ENCODE data around the gene ETV7. TPM values are rescaled to one million over a fixed set of nuclear protein-coding genes. Genes with fewer than 3 reads are reported as not detected.

ETV7 gene
- total RNA-seq, 1 donor from 2014 or later: not detected

- Mint-ChIP-seq H3K27me3 (ENCODE audit: unreplicated experiment) (no peaks in the 10 kb centered on the region), H3K4me1 (ENCODE audit: unreplicated experiment) (peaks cover 8% of the 10 kb centered on the region), H3K36me3 (ENCODE audit: low read depth, unreplicated experiment) (peaks cover 3% of the 10 kb centered on the region), H3K27ac (ENCODE audit: unreplicated experiment) (no peak overlapping the region), H3K4me3 (ENCODE audit: unreplicated experiment) (no peak overlapping the region), H3K9me3 (ENCODE audit: unreplicated experiment) (no peaks in the 10 kb centered on the region)
- no peak for DNase-seq (ENCODE audit: low spot score)
- TF ChIP-seq CTCF (IDR thresholded peaks at IDR 0.05; ENCODE audit: unreplicated experiment): no peak
Observed at GRCh38 chr6:36361071-36361470, 26.4 kb downstream of the ETV7 start.

GRCh38 chr6:36360241-36361054 lies 27.0 kb downstream of the ETV7 start:
- peaks cover 3% of the 10 kb centered on the region for H3K36me3 Mint-ChIP-seq (ENCODE audit: low read depth, unreplicated experiment)
- H3K27ac Mint-ChIP-seq (ENCODE audit: unreplicated experiment): no peak overlapping the region
- H3K9me3 Mint-ChIP-seq (ENCODE audit: unreplicated experiment): no peaks in the 10 kb centered on the region
- H3K27me3 Mint-ChIP-seq (ENCODE audit: unreplicated experiment): no peaks in the 10 kb centered on the region
- TF ChIP-seq CTCF (IDR thresholded peaks at IDR 0.05; ENCODE audit: unreplicated experiment): peak; percentile 79
- no peak overlapping the region for H3K4me3 Mint-ChIP-seq (ENCODE audit: unreplicated experiment)
- peak; percentile 80 for DNase-seq (ENCODE audit: low spot score)
- H3K4me1 Mint-ChIP-seq (ENCODE audit: unreplicated experiment): peaks cover 8% of the 10 kb centered on the region

GRCh38 chr6:36358226-36358915 lies 29.1 kb downstream of the ETV7 start:
- Mint-ChIP-seq H3K27me3 (ENCODE audit: unreplicated experiment) (no peaks in the 10 kb centered on the region), H3K36me3 (ENCODE audit: low read depth, unreplicated experiment) (peaks cover 3% of the 10 kb centered on the region), H3K27ac (ENCODE audit: unreplicated experiment) (no peak overlapping the region), H3K4me1 (ENCODE audit: unreplicated experiment) (peaks cover 5% of the 10 kb centered on the region), H3K4me3 (ENCODE audit: unreplicated experiment) (no peak overlapping the region), H3K9me3 (ENCODE audit: unreplicated experiment) (no peaks in the 10 kb centered on the region)
- no peak for TF ChIP-seq CTCF (IDR thresholded peaks at IDR 0.05; ENCODE audit: unreplicated experiment)
- no peak for DNase-seq (ENCODE audit: low spot score)

GRCh38 chr6:36357872-36358225 lies 29.6 kb downstream of the ETV7 start:
- Mint-ChIP-seq H3K27me3 (ENCODE audit: unreplicated experiment) (no peaks in the 10 kb centered on the region), H3K4me1 (ENCODE audit: unreplicated experiment) (peaks cover 5% of the 10 kb centered on the region), H3K27ac (ENCODE audit: unreplicated experiment) (no peak overlapping the region), H3K9me3 (ENCODE audit: unreplicated experiment) (no peaks in the 10 kb centered on the region), H3K4me3 (ENCODE audit: unreplicated experiment) (no peak overlapping the region), H3K36me3 (ENCODE audit: low read depth, unreplicated experiment) (no peaks in the 10 kb centered on the region)
- no peak for TF ChIP-seq CTCF (IDR thresholded peaks at IDR 0.05; ENCODE audit: unreplicated experiment)
- DNase-seq (ENCODE audit: low spot score): no peak

- DNase-seq (ENCODE audit: low spot score): no peak
- peaks cover 13% of the 10 kb centered on the region for H3K4me1 Mint-ChIP-seq (ENCODE audit: unreplicated experiment)
- H3K9me3 Mint-ChIP-seq (ENCODE audit: unreplicated experiment): no peaks in the 10 kb centered on the region
- H3K27me3 Mint-ChIP-seq (ENCODE audit: unreplicated experiment): no peaks in the 10 kb centered on the region
- no peak overlapping the region for H3K27ac Mint-ChIP-seq (ENCODE audit: unreplicated experiment)
- peaks cover 4% of the 10 kb centered on the region for H3K36me3 Mint-ChIP-seq (ENCODE audit: low read depth, unreplicated experiment)
- no peak overlapping the region for H3K4me3 Mint-ChIP-seq (ENCODE audit: unreplicated experiment)
- no peak for TF ChIP-seq CTCF (IDR thresholded peaks at IDR 0.05; ENCODE audit: unreplicated experiment)
Observed at GRCh38 chr6:36355819-36356218, 31.6 kb downstream of the ETV7 start.

Data from endothelial cell (in vitro differentiated cells).